Stimulated activated naive CD8-positive, alpha-beta T cell treated with anti-CD3 and anti-CD28 coated beads, Interleukin-15, Interleukin-2, amounts not matched to agents 100 ng/mL and 50 ng/mL, for 24 hours (primary cell): ENCODE measurements around the gene DCUN1D1.

ENCODE experiments used
- H3K27ac Mint-ChIP-seq: one replicate; pipeline ENCODE4 v1.8.0; 2021; ENCODE audit warnings: mild to moderate bottlenecking, mixed read lengths
- H3K27me3 Mint-ChIP-seq: one replicate; pipeline ENCODE4 v1.8.0; 2021; ENCODE audit warnings: mixed read lengths
- H3K36me3 Mint-ChIP-seq: one replicate; pipeline ENCODE4 v1.8.0; 2021; ENCODE audit warnings: low read depth, mixed read lengths
- H3K4me1 Mint-ChIP-seq: one replicate; pipeline ENCODE4 v1.8.0; 2021; ENCODE audit warnings: low read depth, mixed read lengths
- H3K4me3 Mint-ChIP-seq: one replicate; pipeline ENCODE4 v1.8.0; 2021; ENCODE audit warnings: mild to moderate bottlenecking, mixed read lengths
- H3K9me3 Mint-ChIP-seq: one replicate; pipeline ENCODE4 v1.8.0; 2021; ENCODE audit warnings: mixed read lengths

DCUN1D1 gene

GRCh38 chr3:182986021-182986420 lies 5.7 kb upstream of the DCUN1D1 start:
- no peaks in the 10 kb centered on the region for H3K27me3 Mint-ChIP-seq
- no peak overlapping the region for H3K4me3 Mint-ChIP-seq
- no peaks in the 10 kb centered on the region for H3K36me3 Mint-ChIP-seq
- no peak overlapping the region for H3K27ac Mint-ChIP-seq
- no peaks in the 10 kb centered on the region for H3K9me3 Mint-ChIP-seq
- H3K4me1 Mint-ChIP-seq = no peaks in the 10 kb centered on the region

- Mint-ChIP-seq H3K4me3 (no peak overlapping the region), H3K4me1 (peaks cover 9% of the 10 kb centered on the region), H3K9me3 (no peaks in the 10 kb centered on the region), H3K27me3 (no peaks in the 10 kb centered on the region), H3K27ac (no peak overlapping the region), H3K36me3 (no peaks in the 10 kb centered on the region)
Observed at GRCh38 chr3:182983876-182984275, 3.5 kb upstream of the DCUN1D1 start.

- Mint-ChIP-seq H3K9me3 (no peaks in the 10 kb centered on the region), H3K27me3 (no peaks in the 10 kb centered on the region), H3K36me3 (no peaks in the 10 kb centered on the region), H3K4me3 (peak overlapping the region; percentile 73), H3K27ac (peak overlapping the region; percentile 83), H3K4me1 (peaks cover 21% of the 10 kb centered on the region)
Observed at GRCh38 chr3:182981038-182981380, 671 bp upstream of the DCUN1D1 start.

- H3K36me3 Mint-ChIP-seq = no peaks in the 10 kb centered on the region
- H3K27me3 Mint-ChIP-seq = no peaks in the 10 kb centered on the region
- peaks cover 24% of the 10 kb centered on the region for H3K4me1 Mint-ChIP-seq
- peak overlapping the region; percentile 87 for H3K27ac Mint-ChIP-seq
- H3K4me3 Mint-ChIP-seq = peak overlapping the region; percentile 96
- H3K9me3 Mint-ChIP-seq = no peaks in the 10 kb centered on the region
Observed at GRCh38 chr3:182979674-182980191, 605 bp downstream of the DCUN1D1 start.

GRCh38 chr3:182979103-182979673 lies 1.1 kb downstream of the DCUN1D1 start:
- Mint-ChIP-seq H3K27me3 (no peaks in the 10 kb centered on the region), H3K4me3 (peak overlapping the region; percentile 96), H3K4me1 (peaks cover 24% of the 10 kb centered on the region), H3K36me3 (no peaks in the 10 kb centered on the region), H3K27ac (peak overlapping the region; percentile 87), H3K9me3 (no peaks in the 10 kb centered on the region)

GRCh38 chr3:182978387-182978786 lies 2.0 kb downstream of the DCUN1D1 start:
- Mint-ChIP-seq H3K27me3 (no peaks in the 10 kb centered on the region), H3K36me3 (no peaks in the 10 kb centered on the region), H3K4me3 (peak overlapping the region; percentile 96), H3K4me1 (peaks cover 24% of the 10 kb centered on the region), H3K27ac (no peak overlapping the region), H3K9me3 (no peaks in the 10 kb centered on the region)

- no peaks in the 10 kb centered on the region for H3K27me3 Mint-ChIP-seq
- H3K4me3 Mint-ChIP-seq = no peak overlapping the region
- peaks cover 47% of the 10 kb centered on the region for H3K4me1 Mint-ChIP-seq
- no peaks in the 10 kb centered on the region for H3K9me3 Mint-ChIP-seq
- no peaks in the 10 kb centered on the region for H3K36me3 Mint-ChIP-seq
- H3K27ac Mint-ChIP-seq = no peak overlapping the region
Observed at GRCh38 chr3:182973047-182973446, 7.3 kb downstream of the DCUN1D1 start.

GRCh38 chr3:182972387-182972786 lies 8.0 kb downstream of the DCUN1D1 start:
- no peaks in the 10 kb centered on the region for H3K27me3 Mint-ChIP-seq
- H3K27ac Mint-ChIP-seq = no peak overlapping the region
- peaks cover 49% of the 10 kb centered on the region for H3K4me1 Mint-ChIP-seq
- peaks cover 3% of the 10 kb centered on the region for H3K36me3 Mint-ChIP-seq
- H3K4me3 Mint-ChIP-seq = no peak overlapping the region
- H3K9me3 Mint-ChIP-seq = no peaks in the 10 kb centered on the region

GRCh38 chr3:182971637-182972036 lies 8.7 kb downstream of the DCUN1D1 start:
- Mint-ChIP-seq H3K36me3 (peaks cover 7% of the 10 kb centered on the region), H3K27me3 (no peaks in the 10 kb centered on the region), H3K27ac (no peak overlapping the region), H3K4me1 (peaks cover 56% of the 10 kb centered on the region), H3K4me3 (no peak overlapping the region), H3K9me3 (no peaks in the 10 kb centered on the region)

GRCh38 chr3:182970811-182971418 lies 9.4 kb downstream of the DCUN1D1 start:
- Mint-ChIP-seq H3K9me3 (no peaks in the 10 kb centered on the region), H3K36me3 (peaks cover 7% of the 10 kb centered on the region), H3K27ac (no peak overlapping the region), H3K4me3 (no peak overlapping the region), H3K27me3 (no peaks in the 10 kb centered on the region), H3K4me1 (peaks cover 63% of the 10 kb centered on the region)

GRCh38 chr3:182969853-182970252 lies 10.5 kb downstream of the DCUN1D1 start:
- Mint-ChIP-seq H3K27me3 (no peaks in the 10 kb centered on the region), H3K36me3 (peaks cover 7% of the 10 kb centered on the region), H3K9me3 (no peaks in the 10 kb centered on the region), H3K4me3 (no peak overlapping the region), H3K27ac (no peak overlapping the region), H3K4me1 (peaks cover 67% of the 10 kb centered on the region)

- no peak overlapping the region for H3K4me3 Mint-ChIP-seq
- H3K27ac Mint-ChIP-seq = no peak overlapping the region
- H3K9me3 Mint-ChIP-seq = no peaks in the 10 kb centered on the region
- no peaks in the 10 kb centered on the region for H3K27me3 Mint-ChIP-seq
- peaks cover 68% of the 10 kb centered on the region for H3K4me1 Mint-ChIP-seq
- H3K36me3 Mint-ChIP-seq = peaks cover 7% of the 10 kb centered on the region
Observed at GRCh38 chr3:182969277-182969676, 11.1 kb downstream of the DCUN1D1 start.

- Mint-ChIP-seq H3K36me3 (peaks cover 18% of the 10 kb centered on the region), H3K4me3 (peak overlapping the region; percentile 12), H3K9me3 (no peaks in the 10 kb centered on the region), H3K27ac (peak overlapping the region; percentile 46), H3K4me1 (peaks cover 69% of the 10 kb centered on the region), H3K27me3 (no peaks in the 10 kb centered on the region)
Observed at GRCh38 chr3:182967218-182968204, 12.8 kb downstream of the DCUN1D1 start.

- Mint-ChIP-seq H3K4me1 (peaks cover 57% of the 10 kb centered on the region), H3K27ac (no peak overlapping the region), H3K4me3 (no peak overlapping the region), H3K9me3 (no peaks in the 10 kb centered on the region), H3K27me3 (no peaks in the 10 kb centered on the region), H3K36me3 (peaks cover 24% of the 10 kb centered on the region)
Observed at GRCh38 chr3:182965861-182966366, 14.4 kb downstream of the DCUN1D1 start.

- Mint-ChIP-seq H3K9me3 (no peaks in the 10 kb centered on the region), H3K36me3 (peaks cover 33% of the 10 kb centered on the region), H3K27ac (no peak overlapping the region), H3K4me3 (no peak overlapping the region), H3K4me1 (peaks cover 45% of the 10 kb centered on the region), H3K27me3 (no peaks in the 10 kb centered on the region)
Observed at GRCh38 chr3:182964179-182964578, 16.2 kb downstream of the DCUN1D1 start.
